GM21529 (cell line): ENCODE results near the gene C1orf210.

Experiments
- ATAC-seq: cut with Tn5 transposase; IDR thresholded peaks from one replicate; pipeline ENCODE4 v1.9.1; 2021; ENCODE audit not compliant: unreplicated experiment

The C1orf210 gene

GRCh38 chr1:43253876-43254275 is 31.5 kb downstream of the C1orf210 start:
- ATAC-seq: no peak

GRCh38 chr1:43253173-43253572 is 32.2 kb downstream of the C1orf210 start:
- no peak for ATAC-seq

GRCh38 chr1:43252225-43252624 is 33.2 kb downstream of the C1orf210 start:
- ATAC-seq: no peak

- no peak for ATAC-seq
These were observed 34.4 kb downstream of the C1orf210 start for GRCh38 chr1:43251024-43251423.

- ATAC-seq: no peak
These were observed 35.0 kb downstream of the C1orf210 start for GRCh38 chr1:43250351-43250761.

DNA sequence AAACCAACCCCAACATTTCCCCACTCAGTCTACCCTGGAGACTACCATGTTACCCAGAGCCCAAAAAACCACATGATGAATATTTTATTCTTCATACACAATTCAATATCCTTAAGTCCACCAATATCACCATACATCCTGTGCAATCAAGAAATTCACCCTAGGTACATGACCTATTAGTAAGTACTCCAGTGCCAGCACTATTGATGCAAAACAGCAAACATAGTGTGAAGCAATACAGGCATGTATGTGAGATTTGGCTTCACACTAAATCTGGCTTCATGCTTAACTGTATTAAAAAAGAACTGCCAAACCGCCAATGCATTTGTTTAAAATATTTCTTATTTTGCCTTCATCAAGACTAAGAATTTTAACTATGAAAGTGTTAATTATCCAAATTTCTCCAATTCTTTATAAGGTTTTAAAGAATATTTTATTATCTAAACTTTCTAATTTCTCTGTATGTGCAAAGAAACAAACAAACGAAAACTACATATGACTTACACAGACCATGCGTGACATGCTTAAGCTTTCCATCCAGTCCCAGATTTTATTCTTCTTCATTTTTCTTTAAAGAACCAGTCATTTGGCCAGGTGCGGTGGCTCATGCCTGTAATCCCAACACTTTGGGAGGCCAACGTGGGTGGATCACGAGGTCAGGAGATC is 38.0 kb downstream of the C1orf210 start:
- no peak for ATAC-seq

DNA sequence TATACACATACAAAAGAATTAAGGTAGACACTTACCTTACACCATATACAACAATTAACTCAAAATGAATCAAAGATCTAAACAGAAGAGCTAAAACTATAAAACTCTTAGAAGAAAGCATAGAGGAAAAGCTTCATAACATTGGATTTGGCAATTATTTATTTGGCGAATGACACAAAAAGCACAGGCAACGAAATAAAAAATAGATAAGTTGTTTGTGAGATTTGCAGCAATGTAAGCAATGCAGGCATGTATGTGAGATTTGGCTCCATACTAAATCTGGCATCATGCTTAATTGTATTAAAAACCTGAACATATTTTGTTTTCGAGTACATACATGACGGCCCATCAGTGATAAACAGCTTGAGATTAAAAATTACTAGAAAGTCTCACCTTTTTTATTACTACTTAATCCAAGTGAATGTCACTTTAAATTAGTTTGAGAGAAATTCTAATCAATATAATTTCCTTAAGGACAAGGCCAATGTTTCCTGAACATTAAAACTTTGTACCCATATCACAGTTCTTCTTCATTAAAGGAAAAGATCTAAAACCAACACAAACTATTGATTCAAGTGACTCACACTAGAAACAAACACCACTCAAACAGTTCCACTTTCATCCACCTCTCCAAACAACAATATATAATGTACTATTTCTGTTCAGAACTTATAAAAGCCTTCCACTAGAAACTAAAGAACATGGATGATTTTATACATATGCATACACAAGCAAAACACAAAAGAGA is 38.7 kb downstream of the C1orf210 start:
- ATAC-seq: no peak

DNA sequence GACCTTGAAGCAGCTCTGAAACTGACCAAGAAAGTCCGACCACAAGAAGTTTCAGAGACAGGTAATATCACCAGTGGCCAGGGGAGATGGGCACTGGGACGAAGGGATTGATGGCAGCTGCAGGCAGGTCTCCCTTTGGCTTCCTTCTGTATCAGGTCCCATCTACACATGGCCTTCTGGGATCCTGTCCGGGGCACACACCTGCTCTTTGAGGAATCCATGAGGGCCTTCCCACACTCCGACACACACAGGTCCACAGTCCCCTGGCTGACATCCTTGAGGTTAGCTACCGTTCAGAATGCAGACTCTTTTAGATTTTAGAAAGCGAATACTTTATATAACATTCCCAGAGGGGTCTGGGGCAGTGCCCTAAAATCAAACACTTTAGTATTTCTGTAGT is 42.1 kb downstream of the C1orf210 start:
- ATAC-seq: no peak

DNA sequence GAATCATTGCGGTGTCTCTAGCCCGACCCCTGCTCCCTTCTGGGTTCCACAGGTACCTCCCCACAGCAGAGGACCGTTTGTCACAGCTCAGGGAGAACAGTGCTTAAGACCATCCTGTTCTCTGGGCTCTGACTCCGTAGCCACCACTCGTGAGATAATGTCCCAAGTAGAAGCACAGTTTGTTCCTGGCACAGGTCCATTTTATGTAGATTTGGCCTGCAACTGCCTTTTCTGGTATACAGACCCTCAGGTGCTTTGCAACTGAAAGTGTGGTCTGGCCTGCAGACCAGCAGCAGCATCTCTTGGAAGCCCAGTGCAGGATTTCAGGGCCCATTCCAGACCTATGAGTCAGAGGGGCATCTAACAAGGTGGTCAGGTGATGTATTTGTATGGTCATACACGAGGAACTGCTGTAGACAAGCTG is 44.0 kb downstream of the C1orf210 start:
- no peak for ATAC-seq

- ATAC-seq: peak; percentile 89
These were observed 45.9 kb downstream of the C1orf210 start for GRCh38 chr1:43239484-43239883.

- no peak for ATAC-seq
These were observed 46.4 kb downstream of the C1orf210 start for GRCh38 chr1:43238991-43239469.

- no peak for ATAC-seq
These were observed 47.3 kb downstream of the C1orf210 start for GRCh38 chr1:43238085-43238484.

- no peak for ATAC-seq
These were observed 48.3 kb downstream of the C1orf210 start for GRCh38 chr1:43237121-43237520.

- no peak for ATAC-seq
These were observed 49.8 kb downstream of the C1orf210 start for GRCh38 chr1:43235451-43236121.

- ATAC-seq: no peak
These were observed 50.3 kb downstream of the C1orf210 start for GRCh38 chr1:43235040-43235439.

GRCh38 chr1:43234267-43234666 is 51.1 kb downstream of the C1orf210 start:
- ATAC-seq: no peak

DNA sequence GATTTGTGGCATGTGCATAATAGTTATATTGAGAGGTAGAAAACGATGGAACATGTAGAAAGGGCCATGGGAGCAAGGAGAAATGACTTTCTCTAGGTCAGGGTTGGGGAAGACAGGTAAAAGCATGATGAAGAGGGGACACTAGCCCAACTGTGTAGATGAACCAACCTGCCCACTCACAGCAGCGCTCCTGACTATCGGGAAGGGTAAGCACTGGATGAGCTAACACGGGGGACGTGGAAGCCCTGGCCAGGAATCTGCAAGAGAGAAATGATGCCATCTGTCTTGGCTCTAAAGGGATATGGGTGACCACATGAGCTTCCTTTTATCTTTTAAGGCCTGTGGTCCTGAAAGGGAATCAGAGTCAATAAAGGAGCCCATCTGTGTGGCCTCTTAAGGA is 51.8 kb downstream of the C1orf210 start:
- ATAC-seq: no peak

DNA sequence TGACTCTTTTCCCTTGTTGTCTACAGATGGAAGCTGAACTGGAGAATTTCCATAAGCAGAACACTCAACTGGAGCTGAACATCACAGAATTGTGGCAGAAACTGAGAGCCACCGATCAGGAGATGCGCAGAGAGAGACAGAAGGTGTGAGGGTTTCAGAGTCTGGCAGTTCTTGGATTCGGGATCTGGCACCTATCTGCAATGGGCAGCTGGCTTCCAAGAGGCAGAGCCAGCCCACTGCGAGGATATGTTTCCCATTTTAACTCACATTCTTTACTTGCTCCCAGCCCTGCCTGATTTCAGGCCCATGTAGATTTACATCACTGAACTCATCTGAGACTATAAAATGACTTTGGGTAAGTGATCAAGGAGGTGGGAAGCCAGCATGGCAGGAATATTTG is 52.9 kb downstream of the C1orf210 start:
- ATAC-seq: no peak

DNA sequence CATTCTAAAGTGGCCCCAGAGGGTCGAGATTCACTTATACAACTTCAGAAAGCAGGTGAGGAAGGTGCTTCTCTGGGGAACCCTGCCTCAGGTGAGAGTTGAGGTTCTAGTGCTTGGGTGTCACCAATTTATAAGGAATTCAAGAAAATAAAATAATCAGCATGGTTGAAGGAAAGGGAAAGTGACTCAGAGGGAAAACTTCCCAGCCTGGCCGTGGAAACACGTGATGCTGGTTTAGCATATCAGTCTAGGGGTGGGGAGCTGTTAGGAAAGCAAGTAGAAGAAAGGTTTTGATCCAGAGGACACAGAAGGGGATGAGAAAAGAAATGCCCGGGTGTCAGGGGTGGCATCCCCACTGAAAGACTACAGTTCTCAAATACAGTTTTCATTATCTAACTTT is 53.3 kb downstream of the C1orf210 start:
- ATAC-seq: no peak
